Head of caudate nucleus (tissue), 42 donors: Measurements from ENCODE around the gene ELP2.
"Not testable (repeated sequence)": the region's sequence is repeated elsewhere in the genome, so short reads cannot be mapped to it uniquely, and the experiment has no call there.

Source experiments
- DNase-seq, 42 donors: peaks; one replicate each; pipeline versions ENCODE4 v3.0.0 to v3.0.0-alpha.2; 2020 to 2021; ENCODE audit warnings: mixed read lengths in 7 of 42
- intact Hi-C: fragments of 100-400 bp; cut with DNase I; formaldehyde crosslinking; loops from one replicate; pipeline ENCODE4 v1.15.0; 2022

The ELP2 gene

DNA sequence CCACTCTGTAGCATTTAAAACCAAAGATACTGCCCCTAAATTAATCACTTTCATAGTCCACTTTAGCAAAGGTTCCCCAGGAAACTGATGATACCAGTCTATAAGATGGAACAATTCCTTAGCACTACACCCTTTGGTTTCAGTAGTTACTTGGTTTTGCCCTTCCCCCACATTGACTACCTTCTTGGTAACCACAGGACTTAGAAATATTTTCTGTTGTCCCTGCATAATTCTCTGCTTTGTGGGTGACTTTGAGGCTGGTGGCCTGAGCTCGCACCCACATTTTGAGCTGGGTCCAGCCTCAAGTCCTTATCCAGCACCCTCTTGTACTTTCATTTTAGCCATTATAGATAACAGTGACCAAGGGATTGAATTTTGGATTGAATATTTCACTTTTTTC is 23.1 kb downstream of the ELP2 start:
- intact Hi-C loops: no loop called here
- no peak for DNase-seq

- DNase-seq: no peak
- intact Hi-C loops: no loop called here
Measured at GRCh38 chr18:36153203-36153602, 23.5 kb downstream of the ELP2 start.

DNA sequence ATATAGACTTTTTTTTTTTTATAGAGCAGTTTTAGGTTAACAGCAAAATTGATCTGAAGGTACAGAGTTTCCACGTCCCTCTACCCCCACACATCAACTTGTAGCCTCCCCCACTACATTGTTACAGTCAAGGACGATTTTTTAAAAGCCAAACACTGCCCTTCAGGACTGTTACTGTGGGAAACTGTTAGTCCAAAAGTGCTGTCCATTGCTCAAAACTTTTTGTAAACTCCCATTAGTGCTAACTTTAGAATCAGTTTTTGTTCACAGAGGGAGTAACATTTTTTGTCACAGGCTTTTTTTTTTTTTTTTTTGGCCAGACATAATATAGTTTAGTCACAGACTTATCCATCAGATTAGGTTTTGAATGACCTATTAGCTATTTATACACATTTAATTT is 24.1 kb downstream of the ELP2 start:
- intact Hi-C loops: no loop called here
- no peak for DNase-seq

GRCh38 chr18:36155851-36156757 is 26.4 kb downstream of the ELP2 start:
- no peak for DNase-seq
- intact Hi-C loops: no loop called here

- DNase-seq: no peak
- intact Hi-C loops: no loop called here
Measured at GRCh38 chr18:36157441-36157840, 27.7 kb downstream of the ELP2 start.

DNA sequence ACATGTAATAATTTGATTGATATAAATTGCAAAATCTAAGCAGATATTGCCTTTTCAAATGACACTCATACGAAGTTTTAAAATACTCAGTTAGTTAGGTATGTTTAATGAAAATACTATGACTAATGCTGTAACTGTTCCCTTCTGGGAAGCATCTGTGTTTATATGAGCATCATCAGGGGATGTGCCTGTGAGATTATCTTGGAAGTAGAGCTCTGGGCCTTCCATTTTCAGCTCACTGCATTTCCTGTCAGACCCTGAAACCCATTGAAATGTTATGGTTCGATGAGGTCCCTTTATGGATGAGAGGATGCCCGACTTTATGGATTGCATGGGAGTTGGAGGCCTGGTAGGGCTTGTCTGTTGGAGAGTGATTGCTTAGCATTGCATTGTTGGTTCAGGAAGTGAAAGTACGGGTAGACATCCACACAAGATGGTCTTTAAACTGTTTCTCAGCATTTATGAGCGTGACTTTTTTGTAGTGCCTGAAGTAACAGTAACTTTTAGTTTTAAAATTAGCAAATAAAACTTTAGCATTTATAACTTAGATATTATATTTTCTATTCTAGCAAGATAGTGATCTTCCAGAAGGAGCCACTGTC is 28.7 kb downstream of the ELP2 start:
- intact Hi-C loops: no loop called here
- no peak for DNase-seq

DNA sequence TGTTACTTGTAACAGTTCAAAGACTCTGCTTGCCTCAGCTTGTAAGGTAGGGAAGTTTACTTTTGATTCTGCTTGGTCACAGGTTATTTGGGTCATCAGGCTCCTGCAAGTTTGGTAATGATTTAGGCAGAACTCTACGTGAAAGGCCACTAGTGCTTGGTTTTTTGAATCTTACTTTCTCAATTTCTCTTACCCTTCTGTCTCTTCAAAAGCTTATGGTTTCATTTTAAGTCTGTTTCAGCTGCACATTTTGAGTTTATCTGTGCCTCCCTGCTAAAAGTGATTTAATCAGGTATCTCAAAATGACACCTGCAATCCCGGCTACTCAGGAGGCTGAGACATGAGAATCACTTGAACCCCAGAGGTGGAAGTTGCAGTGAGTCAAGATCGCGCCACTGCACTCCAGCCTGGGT is 31.3 kb downstream of the ELP2 start:
- DNase-seq: no peak
- intact Hi-C loops: no loop called here

- intact Hi-C loops: no loop called here
- DNase-seq: no peak
Measured at GRCh38 chr18:36162981-36163380, 33.3 kb downstream of the ELP2 start.

DNA sequence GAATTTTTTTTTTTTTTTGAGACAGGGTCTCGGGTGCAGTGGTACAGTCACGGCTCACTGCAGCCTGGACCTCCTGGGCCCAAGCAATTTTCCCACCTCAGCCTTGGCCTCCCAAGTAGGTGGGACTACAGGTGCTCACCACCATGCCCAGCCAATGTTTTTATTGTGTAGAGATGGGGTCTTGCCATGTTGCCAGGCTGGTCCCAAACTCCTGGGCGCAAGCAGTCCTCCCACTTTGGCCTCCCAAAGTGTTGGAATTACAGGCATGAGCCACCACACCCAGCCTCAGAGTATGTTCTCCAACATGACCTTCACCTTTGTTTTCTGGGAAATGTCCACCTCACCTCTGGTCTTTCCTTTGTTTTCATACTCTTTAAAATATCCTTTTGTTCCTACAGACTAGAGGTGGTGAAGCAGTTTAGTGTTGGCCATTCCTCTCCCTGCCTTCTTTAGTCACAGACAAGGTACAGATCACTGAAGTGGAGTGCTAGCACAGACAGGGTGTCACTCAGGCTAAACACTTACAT is 38.1 kb downstream of the ELP2 start:
- no peak for DNase-seq
- intact Hi-C loops: no loop called here

DNA sequence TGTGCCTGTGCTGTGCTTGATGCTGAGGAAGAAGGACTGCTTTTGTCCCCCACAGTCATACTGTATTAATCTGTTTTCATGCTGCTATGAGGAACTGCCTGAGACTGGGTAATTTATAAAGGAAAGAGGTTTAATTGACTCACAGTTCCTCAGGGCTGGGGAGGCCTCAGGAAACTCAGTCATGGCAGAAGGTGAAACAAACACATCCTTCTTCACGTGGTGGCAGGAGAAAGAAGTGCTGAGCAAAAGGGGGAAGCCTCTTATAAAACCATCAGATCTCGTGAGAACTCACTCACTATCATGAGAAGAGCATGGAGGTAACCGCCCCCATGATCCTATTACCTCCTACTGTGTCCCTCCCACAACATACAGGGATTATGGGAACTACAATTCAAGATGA is 38.6 kb downstream of the ELP2 start:
- DNase-seq, intact Hi-C loops: not testable (repeated sequence)

DNA sequence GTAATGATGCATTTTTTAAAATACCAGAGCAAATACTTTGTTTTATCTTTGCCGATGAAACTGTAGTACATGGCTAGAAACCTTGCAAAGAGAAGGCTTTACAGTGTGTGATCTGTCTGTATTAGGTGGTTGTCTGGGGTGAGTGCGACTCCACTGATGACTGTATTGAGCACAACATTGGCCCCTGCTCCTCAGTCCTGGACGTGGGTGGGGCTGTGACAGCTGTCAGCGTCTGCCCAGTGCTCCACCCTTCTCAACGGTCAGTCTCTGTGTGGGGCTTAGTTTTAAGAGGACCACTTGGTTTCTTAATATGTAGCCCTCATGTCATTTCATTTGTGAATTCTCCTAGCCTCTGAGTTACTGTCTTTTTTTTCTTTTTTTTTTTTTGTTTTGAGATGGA is 40.2 kb downstream of the ELP2 start:
- no peak for DNase-seq
- intact Hi-C loops: no loop called here

DNA sequence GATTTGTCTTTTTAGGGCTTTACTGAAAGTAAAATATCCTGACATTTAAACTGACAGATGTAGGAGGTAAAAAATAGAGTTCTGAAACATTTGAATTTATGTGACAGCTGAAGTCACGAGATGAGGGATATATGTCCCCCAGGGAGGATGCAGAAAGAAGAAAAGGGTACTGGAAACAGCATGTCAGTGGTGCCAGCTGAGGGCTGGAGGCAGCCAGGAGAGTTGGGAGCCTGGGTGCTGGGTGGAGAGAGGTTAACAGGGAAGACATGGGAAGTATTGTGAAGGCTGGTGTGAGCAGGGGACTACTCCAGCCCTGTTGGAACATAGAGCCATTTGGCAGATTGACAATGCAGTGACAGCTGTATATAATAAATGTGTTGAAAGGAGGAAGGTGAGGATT is 45.8 kb downstream of the ELP2 start:
- intact Hi-C loops: no loop called here

GRCh38 chr18:36176177-36176584 is 46.5 kb downstream of the ELP2 start:
- DNase-seq: no peak
- intact Hi-C loops: no loop called here

More for the DNA sequence above, 45.8 kb downstream of the ELP2 start:
- DNase-seq: no peak

DNA sequence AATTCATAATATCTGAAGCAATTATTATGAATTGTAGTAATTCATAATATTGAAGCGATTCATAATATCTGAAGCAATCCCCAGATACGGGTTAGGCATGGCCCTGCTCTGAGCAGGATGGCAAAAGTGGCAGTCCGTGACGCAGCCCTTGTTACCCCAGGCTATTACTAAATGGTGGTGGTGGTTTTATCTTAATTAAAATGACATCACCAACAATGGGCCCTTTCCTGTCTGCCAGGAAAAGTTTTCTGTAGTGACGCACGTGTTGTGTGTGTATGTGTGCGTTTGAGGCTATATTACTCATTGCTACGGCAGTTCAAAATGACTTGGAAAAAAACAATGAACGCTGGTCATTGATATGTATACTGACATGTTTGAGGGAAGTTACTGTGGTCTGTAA is 47.0 kb downstream of the ELP2 start:
- intact Hi-C loops: no loop called here
- no peak for DNase-seq

DNA sequence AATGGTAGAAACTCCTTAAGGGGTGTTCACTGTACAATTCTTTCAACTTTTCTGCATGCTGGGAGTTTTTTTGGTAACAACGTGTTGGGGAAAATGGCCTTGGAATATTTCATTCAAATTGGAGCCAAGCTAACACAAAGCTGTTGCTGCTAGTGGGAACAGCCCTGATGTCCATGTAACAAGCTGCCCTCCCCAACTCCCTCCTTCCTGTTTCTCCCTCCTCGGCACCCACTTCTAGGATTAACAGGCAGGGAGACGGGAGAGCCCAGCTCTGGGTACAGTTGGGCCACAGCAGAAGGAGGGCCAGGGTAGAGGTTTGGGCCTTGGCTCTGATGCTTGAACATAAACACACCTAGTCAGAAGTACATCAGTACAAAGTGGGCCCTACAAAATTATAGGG is 48.2 kb downstream of the ELP2 start:
- DNase-seq: no peak
- intact Hi-C loops: no loop called here

- DNase-seq: peak in 24 of 42 donors; percentile 14 to 60 (median 38)
- intact Hi-C loops: no loop called here
Measured at GRCh38 chr18:36179562-36180355, 50.1 kb downstream of the ELP2 start.

- peak in 1 of 42 donors; percentile 32 for DNase-seq
- intact Hi-C loops: no loop called here
Measured at GRCh38 chr18:36181441-36181840, 51.7 kb downstream of the ELP2 start.

- DNase-seq: peak in 1 of 42 donors; percentile 32
- intact Hi-C loops: no loop called here
Measured at GRCh38 chr18:36181898-36182506, 52.3 kb downstream of the ELP2 start.

DNA sequence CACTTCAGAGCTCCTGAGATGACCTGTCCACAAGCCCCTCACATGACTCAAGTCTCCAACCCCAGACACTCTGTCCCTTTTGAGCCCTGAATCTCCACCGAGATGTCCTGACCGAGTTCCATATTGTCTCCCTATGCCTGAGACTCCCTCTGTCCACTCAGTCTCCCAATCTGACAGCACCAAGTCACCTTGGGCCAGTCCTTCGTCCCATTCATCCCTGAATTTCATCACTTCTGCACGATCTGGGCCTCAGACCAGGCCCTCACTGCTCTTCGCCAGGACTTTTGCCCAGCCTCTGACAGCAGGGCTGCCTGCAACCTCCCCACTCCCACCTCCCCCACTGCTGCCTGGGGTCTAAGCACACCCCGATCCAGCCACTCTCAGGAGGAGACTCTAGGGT is 53.3 kb downstream of the ELP2 start:
- intact Hi-C loops: no loop called here
- DNase-seq: no peak
